T-helper 2 cell treated with Interferon-gamma antibody and Interleukin-4, amounts not matched to agents 5 μg/mL and 100 μg/mL, for 36 hours (primary cell): ENCODE results near the gene TFF2.

Source experiments
- DNase-seq: peaks from one replicate; pipeline ENCODE4 v3.0.0; 2021; ENCODE audit warnings: low spot score
- H3K27ac Mint-ChIP-seq: one replicate; pipeline ENCODE4 v1.8.0; 2021; ENCODE audit warnings: mild to moderate bottlenecking, mixed read lengths
- H3K27me3 Mint-ChIP-seq: one replicate; pipeline ENCODE4 v1.8.0; 2021; ENCODE audit warnings: low read depth, mixed read lengths
- H3K36me3 Mint-ChIP-seq: one replicate; pipeline ENCODE4 v1.8.0; 2021; ENCODE audit warnings: low read depth, mixed read lengths
- H3K4me1 Mint-ChIP-seq: one replicate; pipeline ENCODE4 v1.8.0; 2021; ENCODE audit warnings: low read depth, mixed read lengths
- H3K4me3 Mint-ChIP-seq: one replicate; pipeline ENCODE4 v1.8.0; 2022; ENCODE audit warnings: mild to moderate bottlenecking, moderate library complexity, mixed read lengths
- H3K9me3 Mint-ChIP-seq: one replicate; pipeline ENCODE4 v1.8.0; 2021; ENCODE audit warnings: mixed read lengths

Gene TFF2

GRCh38 chr21:42377951-42378340, 27.2 kb upstream of the TFF2 start:
- peaks cover 16% of the 10 kb centered on the region for H3K36me3 Mint-ChIP-seq
- no peak overlapping the region for H3K27ac Mint-ChIP-seq
- H3K4me3 Mint-ChIP-seq, result no peak overlapping the region
- H3K27me3 Mint-ChIP-seq, result no peaks in the 10 kb centered on the region
- no peak for DNase-seq
- H3K4me1 Mint-ChIP-seq, result peaks cover 15% of the 10 kb centered on the region
- peaks cover 16% of the 10 kb centered on the region for H3K9me3 Mint-ChIP-seq

GRCh38 chr21:42377211-42377950, 26.6 kb upstream of the TFF2 start:
- Mint-ChIP-seq H3K4me1 (peaks cover 16% of the 10 kb centered on the region), H3K4me3 (no peak overlapping the region), H3K9me3 (peaks cover 12% of the 10 kb centered on the region), H3K27ac (peak overlapping the region; percentile 1), H3K27me3 (no peaks in the 10 kb centered on the region), H3K36me3 (peaks cover 10% of the 10 kb centered on the region)
- DNase-seq, result no peak

DNA sequence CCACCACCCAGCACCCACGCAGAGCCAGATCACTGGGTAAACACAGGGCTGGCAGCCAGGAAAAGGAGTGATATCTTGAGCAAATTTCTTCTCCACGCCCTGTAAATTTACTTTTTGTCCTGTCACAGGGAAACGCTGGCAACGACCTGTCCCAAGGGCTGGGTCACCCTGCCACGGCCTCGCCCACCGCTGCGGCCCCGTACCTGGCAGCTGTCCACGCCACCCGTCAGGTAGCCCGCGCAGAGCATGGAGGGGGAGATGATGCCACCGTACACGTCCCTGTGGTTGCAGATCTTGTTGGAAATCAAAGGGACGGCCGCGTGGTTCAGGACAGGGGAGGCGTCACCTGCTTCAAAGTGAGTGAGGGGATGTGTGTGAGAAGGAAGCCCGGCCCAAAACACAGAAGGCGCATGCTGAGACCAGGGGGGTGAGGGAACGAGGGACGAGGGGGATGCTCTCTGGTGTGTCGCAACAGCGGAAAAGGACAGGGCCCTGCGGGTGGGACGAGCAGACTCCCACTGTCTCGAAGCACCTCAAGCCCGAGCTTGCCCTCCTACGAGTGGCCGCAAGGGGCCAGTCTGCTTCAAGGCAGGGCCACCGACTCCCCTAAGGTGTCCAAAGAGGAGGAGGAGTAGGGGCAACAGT, 25.7 kb upstream of the TFF2 start:
- no peak overlapping the region for H3K27ac Mint-ChIP-seq
- H3K4me1 Mint-ChIP-seq, result peaks cover 12% of the 10 kb centered on the region
- H3K36me3 Mint-ChIP-seq, result peaks cover 1% of the 10 kb centered on the region
- no peaks in the 10 kb centered on the region for H3K27me3 Mint-ChIP-seq
- DNase-seq, result no peak
- H3K4me3 Mint-ChIP-seq, result no peak overlapping the region
- H3K9me3 Mint-ChIP-seq, result peaks cover 3% of the 10 kb centered on the region

GRCh38 chr21:42375966-42376337, 25.2 kb upstream of the TFF2 start:
- Mint-ChIP-seq H3K27me3 (no peaks in the 10 kb centered on the region), H3K36me3 (no peaks in the 10 kb centered on the region), H3K4me3 (no peak overlapping the region), H3K9me3 (no peaks in the 10 kb centered on the region), H3K27ac (no peak overlapping the region), H3K4me1 (peaks cover 12% of the 10 kb centered on the region)
- no peak for DNase-seq

DNA sequence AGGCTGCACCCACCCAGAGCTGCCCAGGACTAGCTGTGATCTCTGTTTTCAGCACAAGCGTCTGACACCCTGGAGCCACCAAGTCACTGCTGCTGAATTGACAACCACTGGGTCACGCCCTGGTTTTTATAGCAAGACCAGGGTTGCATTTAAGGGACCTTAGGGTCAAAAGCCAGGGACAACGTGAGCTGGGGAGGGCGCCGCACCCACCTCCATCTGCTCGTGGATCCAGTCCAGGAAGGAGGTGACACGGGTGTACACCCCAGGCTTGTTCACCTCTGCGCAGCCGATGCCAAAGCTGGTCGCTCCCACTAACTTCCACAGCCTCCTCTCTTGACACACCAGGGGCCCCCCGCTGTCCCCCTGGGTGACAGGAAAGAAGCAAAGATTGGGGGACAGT, 24.7 kb upstream of the TFF2 start:
- peaks cover 12% of the 10 kb centered on the region for H3K4me1 Mint-ChIP-seq
- no peak overlapping the region for H3K4me3 Mint-ChIP-seq
- peak overlapping the region; percentile 76 for H3K27ac Mint-ChIP-seq
- H3K9me3 Mint-ChIP-seq, result no peaks in the 10 kb centered on the region
- no peaks in the 10 kb centered on the region for H3K27me3 Mint-ChIP-seq
- no peak for DNase-seq
- H3K36me3 Mint-ChIP-seq, result no peaks in the 10 kb centered on the region

DNA sequence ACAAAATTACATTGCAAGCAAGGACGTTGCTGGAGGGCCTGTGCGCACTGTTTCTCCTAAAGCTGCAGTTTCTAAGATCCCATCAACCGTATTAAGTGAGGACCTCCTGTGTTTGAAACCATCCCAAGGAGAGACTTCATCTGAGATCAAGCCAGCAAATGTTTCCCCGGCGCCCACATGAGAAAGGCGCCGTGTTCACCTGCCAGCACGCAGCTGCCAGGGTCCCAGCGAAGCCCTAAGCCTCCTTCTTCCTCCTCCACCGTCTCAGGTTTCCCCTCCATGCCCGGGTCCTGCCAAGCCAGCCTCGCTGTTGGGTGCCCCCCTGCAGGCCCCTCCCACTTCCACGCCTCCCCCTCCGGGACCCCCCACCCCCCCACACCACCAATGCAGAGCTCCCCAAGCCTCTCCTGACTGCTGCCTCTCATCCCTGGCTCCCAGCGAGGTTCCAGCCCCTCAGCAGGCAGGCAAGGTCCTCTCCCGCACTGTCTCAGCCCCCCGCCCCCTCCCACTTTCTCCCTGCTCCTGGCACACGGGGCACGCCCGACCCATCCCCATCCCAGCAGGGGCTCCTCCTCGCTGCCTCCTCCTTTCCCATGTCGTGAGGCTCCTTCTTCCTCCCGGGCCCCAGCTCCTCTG, 24.2 kb upstream of the TFF2 start:
- H3K4me3 Mint-ChIP-seq, result peak overlapping the region; percentile 7
- H3K36me3 Mint-ChIP-seq, result no peaks in the 10 kb centered on the region
- H3K4me1 Mint-ChIP-seq, result peaks cover 12% of the 10 kb centered on the region
- no peak for DNase-seq
- H3K27me3 Mint-ChIP-seq, result no peaks in the 10 kb centered on the region
- H3K9me3 Mint-ChIP-seq, result no peaks in the 10 kb centered on the region
- H3K27ac Mint-ChIP-seq, result peak overlapping the region; percentile 76

GRCh38 chr21:42374457-42374856, 23.7 kb upstream of the TFF2 start:
- Mint-ChIP-seq H3K36me3 (no peaks in the 10 kb centered on the region), H3K4me1 (peaks cover 12% of the 10 kb centered on the region), H3K9me3 (no peaks in the 10 kb centered on the region), H3K4me3 (no peak overlapping the region), H3K27ac (peak overlapping the region; percentile 51), H3K27me3 (no peaks in the 10 kb centered on the region)
- no peak for DNase-seq

- Mint-ChIP-seq H3K27ac (peak overlapping the region; percentile 51), H3K4me1 (peaks cover 15% of the 10 kb centered on the region), H3K27me3 (no peaks in the 10 kb centered on the region), H3K4me3 (no peak overlapping the region), H3K9me3 (no peaks in the 10 kb centered on the region), H3K36me3 (no peaks in the 10 kb centered on the region)
- no peak for DNase-seq
Observed at GRCh38 chr21:42373908-42374455, 23.2 kb upstream of the TFF2 start.

- peak overlapping the region; percentile 42 for H3K4me3 Mint-ChIP-seq
- peaks cover 17% of the 10 kb centered on the region for H3K4me1 Mint-ChIP-seq
- H3K9me3 Mint-ChIP-seq, result no peaks in the 10 kb centered on the region
- DNase-seq, result peak; percentile 46
- no peaks in the 10 kb centered on the region for H3K36me3 Mint-ChIP-seq
- H3K27me3 Mint-ChIP-seq, result no peaks in the 10 kb centered on the region
- peak overlapping the region; percentile 81 for H3K27ac Mint-ChIP-seq
Observed at GRCh38 chr21:42373196-42373907, 22.6 kb upstream of the TFF2 start.

DNA sequence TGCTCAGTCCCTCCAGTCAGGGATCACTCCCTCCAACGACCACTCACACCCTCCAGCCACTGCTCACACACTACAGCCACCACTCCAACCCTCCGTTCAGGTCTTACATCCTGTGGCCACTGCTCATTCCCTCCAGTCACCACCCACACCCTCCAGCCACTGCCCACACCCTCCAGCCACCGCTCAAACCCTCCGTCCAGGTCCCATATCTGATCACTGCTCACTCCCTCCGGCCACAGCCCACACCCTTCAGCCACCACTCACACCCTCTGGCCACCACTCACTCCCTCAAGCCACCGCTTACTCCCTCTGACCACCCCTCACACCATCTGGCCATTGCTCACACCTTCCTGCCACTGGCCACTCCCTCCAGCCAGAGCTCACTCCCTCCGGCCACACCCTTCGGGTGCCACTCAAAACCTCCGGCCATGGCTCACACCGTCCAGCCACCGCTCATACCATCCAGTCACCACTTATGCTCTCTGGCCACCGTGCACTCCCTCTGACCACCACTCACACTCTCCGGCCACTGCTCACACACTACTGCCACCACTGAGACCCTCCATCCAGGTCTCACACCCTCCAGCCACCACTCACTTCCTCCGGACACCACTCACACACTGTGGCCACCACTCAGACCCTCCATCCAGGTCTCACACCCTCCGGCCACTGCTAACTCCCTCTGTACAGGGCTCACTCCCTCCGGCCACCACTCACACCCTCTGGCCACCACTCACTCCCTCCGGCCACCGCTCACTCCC, 20.3 kb upstream of the TFF2 start:
- no peaks in the 10 kb centered on the region for H3K9me3 Mint-ChIP-seq
- H3K27ac Mint-ChIP-seq, result no peak overlapping the region
- no peak for DNase-seq
- peaks cover 23% of the 10 kb centered on the region for H3K4me1 Mint-ChIP-seq
- H3K4me3 Mint-ChIP-seq, result no peak overlapping the region
- H3K27me3 Mint-ChIP-seq, result no peaks in the 10 kb centered on the region
- H3K36me3 Mint-ChIP-seq, result no peaks in the 10 kb centered on the region

GRCh38 chr21:42369821-42370220, 19.0 kb upstream of the TFF2 start:
- Mint-ChIP-seq H3K27me3 (no peaks in the 10 kb centered on the region), H3K9me3 (no peaks in the 10 kb centered on the region), H3K36me3 (no peaks in the 10 kb centered on the region), H3K4me3 (no peak overlapping the region), H3K4me1 (peaks cover 22% of the 10 kb centered on the region), H3K27ac (no peak overlapping the region)
- no peak for DNase-seq

DNA sequence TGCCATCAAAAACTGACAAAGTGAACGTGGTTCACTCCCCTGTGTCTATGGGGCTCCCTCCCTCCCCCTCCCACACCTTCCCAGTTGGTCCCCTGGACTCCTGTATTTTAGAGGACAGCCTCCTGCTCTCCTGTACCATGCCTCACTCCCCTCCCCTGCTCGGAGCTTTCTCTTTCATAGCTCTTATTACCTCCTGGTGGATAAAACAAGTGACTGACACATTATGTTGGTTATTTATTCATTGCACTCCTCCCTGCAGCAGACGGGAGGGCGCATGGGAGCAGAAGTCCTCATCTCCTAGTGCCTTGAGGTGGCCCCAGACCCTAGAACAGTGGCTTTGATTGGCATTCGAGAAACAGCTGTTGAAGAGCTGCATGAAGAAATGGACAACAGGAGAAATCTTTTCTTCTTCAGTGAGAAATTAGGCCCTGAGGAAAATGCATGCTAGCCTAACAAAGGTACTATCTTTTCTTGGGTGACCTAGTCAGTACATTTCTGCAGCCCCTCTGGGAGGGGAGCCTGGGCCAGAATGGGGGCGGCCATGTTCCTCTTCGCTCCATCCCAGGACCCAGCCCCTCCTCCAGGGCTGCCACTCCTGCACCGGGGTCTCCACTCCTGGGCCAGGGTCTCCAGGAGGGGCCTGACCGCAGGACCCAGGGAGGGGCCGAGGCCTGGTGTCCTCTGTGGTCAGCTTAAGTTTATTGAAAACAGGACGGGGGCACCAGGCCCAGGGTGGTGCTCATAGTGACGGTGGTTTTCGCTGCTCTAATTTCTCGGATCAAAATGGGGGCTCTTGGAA, 16.8 kb upstream of the TFF2 start:
- peaks cover 11% of the 10 kb centered on the region for H3K4me1 Mint-ChIP-seq
- no peaks in the 10 kb centered on the region for H3K36me3 Mint-ChIP-seq
- no peak overlapping the region for H3K4me3 Mint-ChIP-seq
- no peaks in the 10 kb centered on the region for H3K9me3 Mint-ChIP-seq
- no peak overlapping the region for H3K27ac Mint-ChIP-seq
- no peaks in the 10 kb centered on the region for H3K27me3 Mint-ChIP-seq
- no peak for DNase-seq
